ENCODE results near the gene HIGD2A. TPM values are rescaled to one million over a fixed set of nuclear protein-coding genes. Genes with fewer than 3 reads are reported as not detected.

HIGD2A gene
- total RNA-seq, 3 donors from 2014 or later: 186 to 257 (median 198) TPM

DNA sequence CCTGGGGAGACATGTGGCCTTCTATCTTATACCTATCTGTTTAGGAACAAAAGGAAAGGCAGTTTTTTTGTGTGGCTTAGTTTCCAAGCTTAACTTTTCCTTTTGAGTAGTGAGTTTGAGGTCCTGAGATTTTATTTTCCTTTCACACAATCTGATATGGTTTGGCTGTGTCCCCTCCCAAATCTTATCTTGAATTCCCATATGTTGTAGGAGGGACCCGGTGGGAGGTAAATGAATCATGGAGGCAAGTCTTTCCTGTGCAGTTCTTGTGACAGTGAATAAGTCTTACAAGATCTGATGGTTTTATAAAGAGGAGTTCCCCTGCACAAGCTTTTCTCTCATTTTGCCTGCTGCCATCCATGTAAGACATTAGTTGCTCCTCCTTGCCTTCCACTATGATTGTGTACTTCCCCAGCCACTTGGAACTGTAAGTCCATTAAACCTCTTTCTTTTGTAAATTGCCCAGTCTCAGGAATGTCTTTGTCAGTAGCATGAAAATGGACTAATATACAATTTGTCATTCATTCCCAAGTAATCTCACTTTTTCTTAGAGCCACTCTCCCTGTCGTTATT lies 32.5 kb downstream of the HIGD2A start:
- TF ChIP-seq, protein P1, sequence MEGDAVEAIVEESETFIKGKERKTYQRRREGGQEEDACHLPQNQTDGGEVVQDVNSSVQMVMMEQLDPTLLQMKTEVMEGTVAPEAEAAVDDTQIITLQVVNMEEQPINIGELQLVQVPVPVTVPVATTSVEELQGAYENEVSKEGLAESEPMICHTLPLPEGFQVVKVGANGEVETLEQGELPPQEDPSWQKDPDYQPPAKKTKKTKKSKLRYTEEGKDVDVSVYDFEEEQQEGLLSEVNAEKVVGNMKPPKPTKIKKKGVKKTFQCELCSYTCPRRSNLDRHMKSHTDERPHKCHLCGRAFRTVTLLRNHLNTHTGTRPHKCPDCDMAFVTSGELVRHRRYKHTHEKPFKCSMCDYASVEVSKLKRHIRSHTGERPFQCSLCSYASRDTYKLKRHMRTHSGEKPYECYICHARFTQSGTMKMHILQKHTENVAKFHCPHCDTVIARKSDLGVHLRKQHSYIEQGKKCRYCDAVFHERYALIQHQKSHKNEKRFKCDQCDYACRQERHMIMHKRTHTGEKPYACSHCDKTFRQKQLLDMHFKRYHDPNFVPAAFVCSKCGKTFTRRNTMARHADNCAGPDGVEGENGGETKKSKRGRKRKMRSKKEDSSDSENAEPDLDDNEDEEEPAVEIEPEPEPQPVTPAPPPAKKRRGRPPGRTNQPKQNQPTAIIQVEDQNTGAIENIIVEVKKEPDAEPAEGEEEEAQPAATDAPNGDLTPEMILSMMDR (IDR thresholded peaks at IDR 0.05): no peak
- H3K4me1 ChIP-seq (ENCODE audit: low read depth): peaks cover 7% of the 10 kb centered on the region
- H3K4me3 ChIP-seq: no peak overlapping the region
- no peaks in the 10 kb centered on the region for H3K36me3 ChIP-seq (ENCODE audit: low read depth)
- no peaks in the 10 kb centered on the region for H3K9me3 ChIP-seq
- DNase-seq: no peak
- intact Hi-C loops (cut with DNase I, micrococcal nuclease): no loop called here
- ATAC-seq: no peak

DNA sequence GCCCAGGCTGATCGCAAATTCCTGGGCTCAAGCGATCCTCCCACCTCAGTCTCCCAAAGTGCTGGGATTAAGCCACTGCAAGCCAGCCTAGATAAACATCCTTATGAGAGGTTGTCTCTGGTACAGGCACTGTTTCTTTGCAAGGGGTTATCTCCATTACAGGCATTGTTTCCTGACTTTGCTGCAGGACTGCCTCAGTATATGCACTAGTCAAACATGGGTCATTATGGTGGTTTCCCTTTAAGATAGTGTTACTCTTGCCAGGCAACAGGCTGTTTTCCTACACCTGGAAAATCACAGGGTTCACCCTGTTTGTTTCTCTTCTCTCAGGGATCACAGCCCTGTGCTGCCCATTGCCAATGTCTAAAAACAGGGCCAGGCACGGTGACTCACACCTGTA lies 35.6 kb downstream of the HIGD2A start:
- DNase-seq (no peak), ATAC-seq (peak; percentile 57)
- H3K9me3 ChIP-seq: no peaks in the 10 kb centered on the region
- peaks cover 5% of the 10 kb centered on the region for H3K4me1 ChIP-seq (ENCODE audit: low read depth)
- no peaks in the 10 kb centered on the region for H3K36me3 ChIP-seq (ENCODE audit: low read depth)
- intact Hi-C loops (cut with DNase I, micrococcal nuclease): no loop called here
- no peak overlapping the region for H3K4me3 ChIP-seq
- TF ChIP-seq, protein P1 (IDR thresholded peaks at IDR 0.05): no peak

DNA sequence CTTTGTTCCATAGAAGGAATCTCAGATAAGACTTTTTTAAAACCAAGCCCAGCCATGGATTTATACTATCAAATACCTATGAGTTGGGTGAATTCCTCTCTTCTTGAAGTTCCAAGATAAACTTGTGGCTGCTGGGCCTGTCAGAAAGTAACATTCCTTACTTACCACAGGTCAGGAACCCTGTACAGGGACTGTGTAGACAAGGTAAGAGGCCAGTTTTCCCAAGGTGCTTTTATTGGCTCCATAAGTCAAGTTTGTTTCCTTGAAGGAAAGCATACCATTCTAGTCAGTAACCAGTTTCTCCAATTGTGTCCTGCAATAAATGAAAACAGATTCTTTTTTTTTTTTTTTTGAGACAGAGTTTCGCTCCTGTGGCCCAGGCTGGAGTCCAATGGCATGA lies 36.6 kb downstream of the HIGD2A start:
- TF ChIP-seq, protein P1 (IDR thresholded peaks at IDR 0.05): no peak
- no peaks in the 10 kb centered on the region for H3K36me3 ChIP-seq (ENCODE audit: low read depth)
- no peak for DNase-seq
- no peaks in the 10 kb centered on the region for H3K9me3 ChIP-seq
- peak; percentile 78 for ATAC-seq
- no peak overlapping the region for H3K4me3 ChIP-seq
- H3K4me1 ChIP-seq (ENCODE audit: low read depth): peaks cover 5% of the 10 kb centered on the region
- intact Hi-C loops (cut with DNase I, micrococcal nuclease): no loop called here

DNA sequence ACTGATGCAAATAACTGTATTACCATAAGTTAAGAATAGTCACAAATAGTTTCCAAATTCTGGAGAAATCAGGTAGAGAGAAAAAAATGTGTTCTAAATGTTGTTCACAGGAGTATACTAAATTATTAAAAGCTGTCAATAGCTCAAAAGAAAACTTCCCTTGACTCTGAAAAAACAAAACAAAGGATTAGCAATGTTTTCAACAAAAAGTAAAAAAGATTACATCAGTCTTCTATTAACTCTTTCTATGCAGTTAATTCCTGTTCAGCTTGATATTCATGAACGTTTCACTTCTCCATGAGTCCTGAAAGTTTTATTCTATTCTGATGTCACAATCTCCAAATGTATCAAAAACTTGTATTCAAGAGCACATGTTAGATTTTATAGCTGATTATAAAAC lies 37.2 kb downstream of the HIGD2A start:
- intact Hi-C loops (cut with DNase I, micrococcal nuclease): no loop called here
- ATAC-seq (no peak), DNase-seq (no peak)
- TF ChIP-seq, protein P1 (IDR thresholded peaks at IDR 0.05): no peak
- peaks cover 5% of the 10 kb centered on the region for H3K4me1 ChIP-seq (ENCODE audit: low read depth)
- no peaks in the 10 kb centered on the region for H3K9me3 ChIP-seq
- no peak overlapping the region for H3K4me3 ChIP-seq
- H3K36me3 ChIP-seq (ENCODE audit: low read depth): no peaks in the 10 kb centered on the region

DNA sequence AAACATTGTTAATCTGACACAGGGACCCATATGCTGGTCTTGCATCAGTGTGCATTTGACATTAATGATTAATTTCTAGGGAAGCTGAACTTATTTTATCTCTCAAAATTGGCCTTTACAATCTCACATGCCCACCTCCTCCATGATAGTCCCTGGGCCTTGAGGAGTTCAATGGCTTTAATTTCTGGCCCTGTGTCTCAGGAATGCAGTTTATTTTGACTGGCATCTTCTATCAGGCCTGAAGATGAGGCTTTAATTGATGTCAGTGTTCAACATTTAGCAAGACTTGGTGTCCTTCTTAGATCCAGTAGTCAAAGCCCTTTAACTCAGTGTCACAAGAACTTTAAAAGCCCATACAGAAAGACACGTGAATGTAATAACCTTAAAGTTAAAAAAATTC lies 38.3 kb downstream of the HIGD2A start:
- no peaks in the 10 kb centered on the region for H3K9me3 ChIP-seq
- intact Hi-C loops (cut with DNase I, micrococcal nuclease): no loop called here
- ATAC-seq (no peak), DNase-seq (no peak)
- H3K4me3 ChIP-seq: no peak overlapping the region
- peaks cover 5% of the 10 kb centered on the region for H3K4me1 ChIP-seq (ENCODE audit: low read depth)
- no peaks in the 10 kb centered on the region for H3K36me3 ChIP-seq (ENCODE audit: low read depth)
- TF ChIP-seq, protein P1 (IDR thresholded peaks at IDR 0.05): no peak

DNA sequence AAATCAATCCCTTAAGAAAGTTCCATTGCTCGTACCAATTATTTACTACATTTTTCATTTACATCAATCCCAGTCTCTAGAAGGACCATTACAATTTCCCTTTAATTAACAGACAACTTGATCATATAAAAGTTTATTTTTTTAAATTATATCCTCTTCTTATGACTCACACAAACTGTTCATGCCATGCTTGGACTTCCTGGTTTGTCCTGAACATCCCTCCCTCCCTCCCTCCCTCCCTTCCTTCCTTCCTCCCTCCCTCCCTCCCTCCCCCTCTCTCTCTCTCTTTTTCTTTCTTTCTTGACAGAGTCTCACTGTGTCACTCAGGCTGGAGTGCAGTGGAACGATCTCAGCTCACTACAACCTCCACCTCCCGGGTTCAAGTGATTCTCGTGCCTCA lies 39.4 kb downstream of the HIGD2A start:
- peak; percentile 80 for ATAC-seq
- H3K4me3 ChIP-seq: no peak overlapping the region
- no peaks in the 10 kb centered on the region for H3K36me3 ChIP-seq (ENCODE audit: low read depth)
- DNase-seq: peak in 1 of 3 donors; percentile 41
- no peaks in the 10 kb centered on the region for H3K9me3 ChIP-seq
- peaks cover 5% of the 10 kb centered on the region for H3K4me1 ChIP-seq (ENCODE audit: low read depth)
- TF ChIP-seq, protein P1 (IDR thresholded peaks at IDR 0.05): no peak
- intact Hi-C loops (cut with DNase I, micrococcal nuclease): no loop called here

Measured in mucosa of descending colon (tissue), 3 donors.